Sigmoid colon (tissue), 7 donors: ENCODE measurements around the gene ERCC8. TPM values are rescaled to one million over a fixed set of nuclear protein-coding genes. Genes with fewer than 3 reads are reported as not detected.
"Not testable (repeated sequence)": the region's sequence is repeated elsewhere in the genome, so short reads cannot be mapped to it uniquely, and the experiment has no call there.

Experiments
- DNase-seq: peaks from one replicate; pipeline ENCODE4 v3.0.0-alpha.2; 2019
- H3K27ac ChIP-seq, 4 donors: fragments of 200-600 bp; sonication (generic); one replicate each; pipeline ENCODE4 v1.5.1; 2016 to 2019; ENCODE audit warnings: mild to moderate bottlenecking in 1 of 4
- H3K27me3 ChIP-seq, 3 donors: fragments of 200-600 bp; sonication (generic); one replicate each; pipeline ENCODE4 v1.5.1; 2019; ENCODE audit warnings: mild to moderate bottlenecking in 1 of 3
- H3K36me3 ChIP-seq, 4 donors: fragments of 200-600 bp; sonication (generic); one replicate each; pipeline ENCODE4 v1.5.1; 2016 to 2019
- H3K4me1 ChIP-seq, 4 donors: fragments of 200-600 bp; sonication (generic); one replicate each; pipeline ENCODE4 v1.5.1; 2017 to 2019
- H3K4me3 ChIP-seq, 4 donors: fragments of 200-600 bp; sonication (generic); one replicate each; pipeline ENCODE4 v1.5.1; 2017 to 2019; ENCODE audit warnings: mild to moderate bottlenecking in 2 of 4, moderate library complexity in 1 of 4
- H3K9me3 ChIP-seq, 4 donors: fragments of 200-600 bp in 3 of 4; sonication (generic) in 3 of 4; one replicate each; pipeline versions ENCODE4 v1.5.1 to v1.6.1; 2013 to 2019
- EP300 ChIP-seq, 4 donors: sonication (generic); formaldehyde crosslinking; IDR thresholded peaks; one replicate each; pipeline ENCODE4 v1.6.1; 2017; ENCODE audit warnings: antibody characterized with exemption in 4 of 4
- POLR2A ChIP-seq, 2 donors: fragments of 450-650 bp; IDR thresholded peaks; one replicate each; pipeline ENCODE4 v1.6.1; 2016; ENCODE audit warnings: antibody characterized with exemption in 2 of 2, mild to moderate bottlenecking in 2 of 2, moderate library complexity in 2 of 2
- POLR2AphosphoS5 ChIP-seq, 4 donors: sonication (generic); formaldehyde crosslinking; IDR thresholded peaks; one replicate each; pipeline ENCODE4 v1.6.1; 2017; ENCODE audit warnings: antibody characterized with exemption in 4 of 4
- WGBS, 2 donors: extraction: QIAGEN DNeasy Blood & Tissue Kit; methylation state at CpG; one replicate each; pipeline ENCODE4 v1.1.7; 2013; 5-methylcytosine and 5-hydroxymethylcytosine counted together
- intact Hi-C: fragments of 100-400 bp; cut with DNase I; formaldehyde crosslinking; loops from one replicate; pipeline ENCODE4 v1.15.1; 2023
- polyA plus RNA-seq, 3 donors: library from polyadenylated mRNA; stranded (reverse); fragments of 200-250 nt; gene quantifications; one replicate each; pipeline ENCODE4 v1.2.3, GENCODE V29; 2013
- total RNA-seq, 4 donors: library from RNA; depleted of rRNA; stranded (reverse); fragments of >200 nt; gene quantifications; one replicate each; pipeline ENCODE4 v1.1.0, GENCODE V29; 2016
- TF ChIP-seq, protein P1 (sequence below), 4 experiments: fragments of 450-650 bp in 3 of 4; fragments of 200-600 bp in 1 of 4; IDR thresholded peaks; one replicate each; pipeline ENCODE4 v1.5.1; 2016 to 2019; ENCODE audit warnings: antibody characterized with exemption in 4 of 4, mild to moderate bottlenecking in 3 of 4, moderate library complexity in 2 of 4
- donor health status: healthy with polysubstance abuse.
- donor health status: Bipolar disorder and iron deficiency.
- donor health status: healthy.

ERCC8 gene
- total and polyA plus RNA-seq, 7 donors = 5.8 to 16.4 (median 8.8) TPM

- peaks cover 0 to 5% (median 0%) of the 10 kb centered on the region in 4 donors for H3K9me3 ChIP-seq
- no peaks in the 10 kb centered on the region for H3K36me3 ChIP-seq
- H3K27me3 ChIP-seq = no peaks in the 10 kb centered on the region
- no peak for DNase-seq
- peaks cover 0 to 4% (median 0%) of the 10 kb centered on the region in 4 donors for H3K4me1 ChIP-seq
- H3K27ac ChIP-seq = no peak overlapping the region
- no peak overlapping the region for H3K4me3 ChIP-seq
- intact Hi-C loops = no loop called here
- TF ChIP-seq EP300 (IDR thresholded peaks at IDR 0.05) (no peak), POLR2A (IDR thresholded peaks at IDR 0.05) (no peak)
- TF ChIP-seq, protein P1, sequence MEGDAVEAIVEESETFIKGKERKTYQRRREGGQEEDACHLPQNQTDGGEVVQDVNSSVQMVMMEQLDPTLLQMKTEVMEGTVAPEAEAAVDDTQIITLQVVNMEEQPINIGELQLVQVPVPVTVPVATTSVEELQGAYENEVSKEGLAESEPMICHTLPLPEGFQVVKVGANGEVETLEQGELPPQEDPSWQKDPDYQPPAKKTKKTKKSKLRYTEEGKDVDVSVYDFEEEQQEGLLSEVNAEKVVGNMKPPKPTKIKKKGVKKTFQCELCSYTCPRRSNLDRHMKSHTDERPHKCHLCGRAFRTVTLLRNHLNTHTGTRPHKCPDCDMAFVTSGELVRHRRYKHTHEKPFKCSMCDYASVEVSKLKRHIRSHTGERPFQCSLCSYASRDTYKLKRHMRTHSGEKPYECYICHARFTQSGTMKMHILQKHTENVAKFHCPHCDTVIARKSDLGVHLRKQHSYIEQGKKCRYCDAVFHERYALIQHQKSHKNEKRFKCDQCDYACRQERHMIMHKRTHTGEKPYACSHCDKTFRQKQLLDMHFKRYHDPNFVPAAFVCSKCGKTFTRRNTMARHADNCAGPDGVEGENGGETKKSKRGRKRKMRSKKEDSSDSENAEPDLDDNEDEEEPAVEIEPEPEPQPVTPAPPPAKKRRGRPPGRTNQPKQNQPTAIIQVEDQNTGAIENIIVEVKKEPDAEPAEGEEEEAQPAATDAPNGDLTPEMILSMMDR (IDR thresholded peaks at IDR 0.05) = no peak
- 81 to 92% methylated on average over 4 of the region's 4 CpGs for WGBS, 2 donors
Measured at GRCh38 chr5:60989790-60990189, 44.9 kb upstream of the ERCC8 start.

GRCh38 chr5:60982127-60982526 is 37.3 kb upstream of the ERCC8 start:
- DNase-seq, H3K4me3 ChIP-seq, H3K27me3 ChIP-seq, H3K36me3 ChIP-seq, intact Hi-C loops, H3K27ac ChIP-seq, H3K9me3 ChIP-seq, H3K4me1 ChIP-seq: not testable (repeated sequence)
- WGBS, 2 donors = 95 to 97% methylated on average over 3 of the region's 3 CpGs

DNA sequence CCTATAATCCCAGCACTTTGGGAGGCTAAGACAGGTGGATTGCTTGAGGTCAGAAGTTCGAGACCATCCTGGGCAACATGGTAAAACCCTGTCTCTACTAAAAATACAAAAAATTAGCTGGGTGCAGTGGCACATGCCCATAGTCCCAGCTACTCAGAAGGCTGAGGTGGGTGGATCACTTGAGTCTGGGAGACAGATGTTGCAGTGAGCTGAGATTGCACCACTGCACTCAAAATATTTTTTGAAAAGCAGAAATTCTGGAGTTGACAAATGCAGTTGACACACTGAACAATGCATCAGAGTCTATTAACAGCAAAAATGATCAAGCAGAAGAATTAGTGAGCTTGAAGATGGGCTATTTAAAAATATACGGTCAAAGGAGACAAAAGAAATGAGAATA is 35.6 kb upstream of the ERCC8 start:
- intact Hi-C loops = no loop called here
- Histone ChIP-seq H3K36me3 (no peaks in the 10 kb centered on the region), H3K4me1 (no peaks in the 10 kb centered on the region), H3K27ac (no peak overlapping the region), H3K27me3 (no peaks in the 10 kb centered on the region), H3K4me3 (no peak overlapping the region), H3K9me3 (no peaks in the 10 kb centered on the region)
- TF ChIP-seq POLR2AphosphoS5 (IDR thresholded peaks at IDR 0.05) = no peak
- TF ChIP-seq POLR2A (IDR thresholded peaks at IDR 0.05) = no peak
- no peak for TF ChIP-seq EP300 (IDR thresholded peaks at IDR 0.05)
- TF ChIP-seq, protein P1 (IDR thresholded peaks at IDR 0.05) = no peak
- 96 to 97% methylated on average over 2 of the region's 2 CpGs for WGBS, 2 donors
- no peak for DNase-seq

DNA sequence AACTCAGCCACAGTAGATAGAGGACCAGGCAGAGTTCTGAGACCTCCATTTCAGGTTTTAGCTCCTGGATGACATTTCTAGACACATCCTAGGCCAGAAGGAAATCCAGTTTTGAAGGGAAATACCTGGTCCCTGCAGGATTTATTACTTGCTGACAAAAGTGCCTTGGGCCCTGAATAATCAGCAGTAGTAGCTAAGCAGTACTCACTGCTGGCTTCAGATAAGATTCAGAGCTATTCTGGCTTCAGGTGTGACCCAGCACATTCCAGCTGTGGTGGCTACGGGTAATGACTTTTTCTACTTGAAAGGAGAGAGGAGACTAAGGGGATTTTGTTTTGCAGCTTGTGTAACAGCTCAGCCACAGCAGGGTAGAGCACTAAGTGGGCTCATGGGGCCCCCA is 34.1 kb upstream of the ERCC8 start:
- no peaks in the 10 kb centered on the region for H3K4me1 ChIP-seq
- no peak overlapping the region for H3K4me3 ChIP-seq
- no peak for DNase-seq
- H3K27me3 ChIP-seq = no peaks in the 10 kb centered on the region
- no peaks in the 10 kb centered on the region for H3K9me3 ChIP-seq
- WGBS, 2 donors = 91 to 95% methylated on average over 1 of the region's 1 CpG
- H3K36me3 ChIP-seq = no peaks in the 10 kb centered on the region
- intact Hi-C loops = no loop called here
- TF ChIP-seq, protein P1 (IDR thresholded peaks at IDR 0.05) = no peak
- no peak for TF ChIP-seq POLR2A (IDR thresholded peaks at IDR 0.05)
- TF ChIP-seq EP300 (IDR thresholded peaks at IDR 0.05) = no peak
- no peak for TF ChIP-seq POLR2AphosphoS5 (IDR thresholded peaks at IDR 0.05)
- no peak overlapping the region for H3K27ac ChIP-seq

DNA sequence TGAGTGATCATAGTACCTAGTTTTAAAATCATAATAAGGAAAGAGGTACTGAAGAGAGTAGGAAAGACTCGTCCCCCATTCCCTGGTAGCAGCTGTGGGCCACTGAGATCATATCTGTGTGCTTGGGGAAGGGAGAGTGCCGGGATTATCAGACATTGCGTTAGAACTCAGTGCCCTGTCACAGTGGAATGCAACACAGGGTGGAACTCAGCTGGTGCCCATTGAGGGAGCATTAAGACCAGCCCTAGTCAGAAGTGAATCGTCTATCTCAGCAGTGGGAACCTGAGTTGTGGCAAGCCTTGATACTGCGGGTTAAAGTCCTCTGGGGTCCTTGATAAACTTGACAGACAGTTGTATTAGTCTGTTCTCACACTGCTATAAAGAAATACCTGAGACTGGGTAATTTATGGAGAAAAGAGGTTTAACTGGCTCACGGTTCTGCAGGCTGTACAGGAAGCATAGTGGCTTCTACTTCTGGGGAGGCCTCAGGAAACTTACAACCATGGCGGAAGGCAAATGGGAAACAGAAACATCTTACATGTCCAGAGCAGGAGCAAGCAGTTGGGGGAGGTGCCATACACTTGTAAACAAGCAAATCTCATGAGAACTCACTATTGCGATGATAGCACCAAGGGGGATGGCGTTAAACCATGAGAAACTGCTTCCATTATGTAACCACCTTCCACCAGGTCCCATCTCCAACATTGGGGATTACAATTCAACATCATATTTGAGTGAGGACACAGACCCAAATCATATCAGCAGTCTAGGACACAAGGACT is 33.3 kb upstream of the ERCC8 start:
- Histone ChIP-seq H3K36me3 (no peaks in the 10 kb centered on the region), H3K27me3 (no peaks in the 10 kb centered on the region), H3K4me1 (no peaks in the 10 kb centered on the region), H3K4me3 (no peak overlapping the region), H3K27ac (no peak overlapping the region), H3K9me3 (no peaks in the 10 kb centered on the region)
- intact Hi-C loops = no loop called here
- no peak for DNase-seq
- WGBS, 2 donors = 78 to 85% methylated on average over 9 of the region's 9 CpGs
- TF ChIP-seq POLR2A (IDR thresholded peaks at IDR 0.05) (no peak), POLR2AphosphoS5 (IDR thresholded peaks at IDR 0.05) (no peak), EP300 (IDR thresholded peaks at IDR 0.05) (no peak)
- TF ChIP-seq, protein P1 (IDR thresholded peaks at IDR 0.05) = no peak
